ENCODE results near the gene CIRBP.

The CIRBP gene

DNA sequence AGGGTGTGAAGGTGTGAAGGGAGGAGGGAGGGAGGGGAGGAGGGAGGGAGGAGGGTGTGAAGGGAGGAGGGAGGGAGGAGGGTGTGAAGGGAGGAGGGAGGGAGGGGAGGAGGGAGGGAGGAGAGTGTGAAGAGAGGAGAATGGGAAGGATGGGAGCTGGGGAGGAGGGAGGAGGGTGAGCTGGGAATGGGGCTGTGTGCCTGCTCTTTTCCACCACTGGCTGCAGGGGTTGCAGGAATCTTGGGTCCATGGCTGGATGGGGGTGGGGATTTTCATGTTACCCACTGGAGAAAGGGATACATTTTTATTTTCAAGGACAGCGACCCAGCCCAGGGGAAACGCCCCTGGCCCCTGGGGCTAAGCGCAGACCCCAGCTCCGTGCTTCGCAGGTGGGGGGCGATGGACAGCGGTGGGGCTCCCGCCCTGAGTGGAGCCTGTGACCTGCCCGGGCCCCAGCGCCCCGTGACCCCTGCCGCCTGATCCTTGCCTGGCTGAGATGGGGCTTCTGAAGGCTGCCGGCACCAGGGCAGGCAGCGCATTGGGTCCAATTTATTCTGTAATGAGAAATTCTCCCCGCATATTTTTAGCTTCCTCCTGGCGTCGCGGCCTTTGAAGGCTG lies 13.6 kb downstream of the CIRBP start:
- no peak for DNase-seq

DNA sequence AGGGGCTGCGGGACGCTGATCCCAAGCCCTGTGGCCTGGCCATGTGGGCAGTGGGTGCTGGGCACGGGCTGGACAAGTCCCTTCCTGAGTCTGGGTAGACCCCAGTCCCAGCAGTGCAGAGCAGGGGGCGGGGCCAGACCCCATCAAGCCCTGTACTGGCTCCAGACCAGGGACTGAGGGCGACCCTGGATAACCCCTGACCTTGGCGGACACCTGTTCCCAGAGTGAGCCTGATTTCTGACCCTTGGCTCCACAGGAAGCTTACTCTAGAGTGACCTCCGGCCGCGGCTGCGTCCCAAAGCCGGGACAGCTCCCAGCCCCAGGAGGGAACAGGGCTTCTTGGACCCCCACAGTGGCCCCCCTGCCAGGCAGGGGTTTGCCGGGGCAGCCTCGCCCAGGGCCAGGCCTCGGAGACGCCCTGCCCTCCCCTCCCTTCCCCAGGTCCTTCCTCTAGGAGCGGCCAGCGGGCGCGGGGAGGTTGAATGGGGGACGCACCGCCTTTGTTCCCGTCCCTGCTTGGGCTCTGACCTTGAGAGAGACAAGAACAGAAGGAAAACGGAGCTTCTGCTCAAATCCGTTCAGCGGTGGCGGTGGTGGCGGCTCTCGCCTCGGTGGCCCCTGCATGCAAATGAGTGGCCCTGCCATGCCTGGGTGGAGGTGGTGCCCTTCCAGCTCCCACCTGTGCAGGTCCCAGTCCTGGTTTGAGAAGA lies 14.2 kb downstream of the CIRBP start:
- DNase-seq, result no peak

DNA sequence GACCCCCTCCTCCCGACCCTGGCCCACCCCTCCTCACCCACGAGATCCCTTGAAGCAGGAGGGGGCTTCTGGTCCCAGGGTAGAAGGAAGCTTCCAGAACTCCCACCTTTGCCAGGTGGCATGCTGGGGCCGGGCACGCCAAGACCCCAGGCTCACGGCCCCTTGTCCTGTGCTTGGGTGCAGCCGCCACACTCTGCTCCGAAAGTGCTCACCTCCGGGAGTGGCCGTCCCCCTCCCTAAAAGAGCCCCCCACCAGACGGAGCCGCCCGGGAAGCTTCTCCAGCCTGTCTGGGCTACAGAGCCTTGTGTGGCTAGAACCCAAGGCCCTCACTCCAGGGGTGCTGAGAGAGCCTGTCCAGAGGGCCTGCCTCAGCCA lies 14.8 kb downstream of the CIRBP start:
- DNase-seq, result no peak

DNA sequence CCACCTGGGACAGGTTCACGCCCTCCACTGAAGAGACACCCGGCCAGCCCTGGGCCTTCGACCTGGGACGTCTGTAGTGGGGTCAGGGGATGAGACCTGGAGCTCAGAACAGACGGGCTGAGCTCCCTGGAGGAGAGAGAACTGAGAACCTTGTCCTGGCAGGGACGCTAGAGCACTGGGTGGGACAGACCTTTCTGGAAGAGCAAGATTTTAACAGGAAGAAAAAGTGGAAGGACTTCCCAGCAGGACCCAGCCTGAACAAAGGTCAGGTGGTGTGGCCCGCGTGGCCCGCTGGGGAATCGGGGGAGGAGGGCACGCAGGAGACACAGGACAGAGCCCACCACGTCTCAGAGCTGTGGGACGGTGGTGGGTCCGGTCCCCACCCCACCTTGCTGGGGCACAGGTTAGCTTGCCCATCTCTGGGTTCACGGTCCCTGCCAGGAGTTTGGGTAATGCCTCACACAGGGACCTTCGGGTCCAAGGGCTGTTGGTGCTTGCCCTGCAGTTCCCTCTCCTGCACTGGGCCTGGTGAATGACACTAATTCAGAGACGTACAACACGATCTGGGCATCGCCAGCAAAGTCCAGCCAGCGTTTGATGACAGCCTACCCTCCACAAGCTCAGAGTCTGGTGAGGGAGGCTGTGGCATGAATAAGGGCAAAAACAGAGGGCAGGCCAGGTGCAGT lies 15.3 kb downstream of the CIRBP start:
- no peak for DNase-seq

- no peak for DNase-seq
These were observed 16.0 kb downstream of the CIRBP start for GRCh38 chr19:1284979-1285736.

- no peak for DNase-seq
These were observed 16.7 kb downstream of the CIRBP start, which contains the start of gene EFNA2 for GRCh38 chr19:1285737-1286360. Gene EFNA2 (plus strand): TSS chr19:1285873. CDS start chr19:1286169, 296 bp downstream.

- DNase-seq, result no peak
These were observed 17.6 kb downstream of the CIRBP start for GRCh38 chr19:1286487-1287353.

GRCh38 chr19:1287354-1288225 lies 18.5 kb downstream of the CIRBP start:
- DNase-seq, result no peak

DNA sequence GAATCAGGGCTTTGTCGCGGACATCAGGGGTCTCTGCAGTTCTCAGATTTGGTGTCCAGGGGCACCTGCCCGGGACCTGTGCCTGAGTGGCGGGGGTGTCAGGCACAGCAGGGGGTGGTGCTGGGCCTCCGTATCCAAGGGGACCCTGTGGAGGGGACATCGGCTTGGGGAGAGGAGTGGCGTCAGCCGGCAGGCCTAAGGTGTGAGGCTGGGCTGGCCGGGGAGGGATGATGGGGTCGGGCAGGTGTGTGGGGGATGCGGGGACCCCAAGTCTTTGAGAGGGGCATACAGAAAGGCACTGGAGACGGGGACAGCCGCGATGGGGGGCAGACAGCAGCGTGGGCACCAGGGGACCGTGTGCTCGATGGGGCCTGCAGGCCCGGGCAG lies 19.1 kb downstream of the CIRBP start:
- DNase-seq, result no peak

- no peak for DNase-seq
These were observed 19.9 kb downstream of the CIRBP start for GRCh38 chr19:1288833-1289685.

DNA sequence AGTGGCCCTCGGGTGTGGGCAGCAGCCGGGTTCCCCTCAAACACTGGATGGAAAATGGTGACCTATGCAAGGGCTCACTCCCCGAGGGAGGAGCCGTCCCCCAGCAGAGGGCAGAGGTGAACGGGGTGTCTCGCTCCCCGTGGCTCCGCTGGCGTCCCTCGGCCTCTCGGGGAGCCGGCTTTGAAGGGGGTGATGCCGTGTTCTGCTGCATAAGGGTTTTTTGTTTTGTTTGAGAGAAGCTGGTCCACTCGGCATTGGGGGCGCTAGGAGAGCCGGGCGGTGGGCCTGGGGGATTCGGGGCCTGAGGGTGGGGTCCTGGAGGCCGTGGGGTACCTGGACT lies 20.5 kb downstream of the CIRBP start:
- DNase-seq, result no peak

DNA sequence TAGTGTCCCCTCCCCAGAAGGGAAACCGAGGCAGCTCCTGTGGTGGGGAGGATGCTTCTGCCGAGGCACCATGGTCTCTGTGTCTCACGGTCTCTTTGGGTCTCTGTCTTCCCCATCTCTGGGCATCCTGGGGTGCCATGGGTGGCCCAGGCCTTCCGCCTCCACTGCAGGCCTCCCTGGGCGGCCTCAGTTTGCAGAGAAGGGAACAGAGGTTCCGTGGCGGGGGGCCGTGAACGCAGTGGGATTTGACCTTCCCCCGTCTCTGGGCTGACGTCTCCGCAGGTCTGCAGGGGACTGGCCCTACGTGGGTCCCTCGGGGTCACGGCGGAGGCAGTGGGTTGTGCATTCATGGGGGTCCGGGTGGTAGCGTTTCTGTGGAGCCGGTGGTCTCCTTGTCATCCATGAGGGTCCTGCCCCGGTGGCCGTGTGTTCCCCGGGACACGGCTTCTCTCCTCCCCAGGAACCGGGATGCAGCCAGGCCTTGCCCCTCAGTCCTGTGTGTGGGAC lies 21.1 kb downstream of the CIRBP start:
- DNase-seq, result no peak

DNA sequence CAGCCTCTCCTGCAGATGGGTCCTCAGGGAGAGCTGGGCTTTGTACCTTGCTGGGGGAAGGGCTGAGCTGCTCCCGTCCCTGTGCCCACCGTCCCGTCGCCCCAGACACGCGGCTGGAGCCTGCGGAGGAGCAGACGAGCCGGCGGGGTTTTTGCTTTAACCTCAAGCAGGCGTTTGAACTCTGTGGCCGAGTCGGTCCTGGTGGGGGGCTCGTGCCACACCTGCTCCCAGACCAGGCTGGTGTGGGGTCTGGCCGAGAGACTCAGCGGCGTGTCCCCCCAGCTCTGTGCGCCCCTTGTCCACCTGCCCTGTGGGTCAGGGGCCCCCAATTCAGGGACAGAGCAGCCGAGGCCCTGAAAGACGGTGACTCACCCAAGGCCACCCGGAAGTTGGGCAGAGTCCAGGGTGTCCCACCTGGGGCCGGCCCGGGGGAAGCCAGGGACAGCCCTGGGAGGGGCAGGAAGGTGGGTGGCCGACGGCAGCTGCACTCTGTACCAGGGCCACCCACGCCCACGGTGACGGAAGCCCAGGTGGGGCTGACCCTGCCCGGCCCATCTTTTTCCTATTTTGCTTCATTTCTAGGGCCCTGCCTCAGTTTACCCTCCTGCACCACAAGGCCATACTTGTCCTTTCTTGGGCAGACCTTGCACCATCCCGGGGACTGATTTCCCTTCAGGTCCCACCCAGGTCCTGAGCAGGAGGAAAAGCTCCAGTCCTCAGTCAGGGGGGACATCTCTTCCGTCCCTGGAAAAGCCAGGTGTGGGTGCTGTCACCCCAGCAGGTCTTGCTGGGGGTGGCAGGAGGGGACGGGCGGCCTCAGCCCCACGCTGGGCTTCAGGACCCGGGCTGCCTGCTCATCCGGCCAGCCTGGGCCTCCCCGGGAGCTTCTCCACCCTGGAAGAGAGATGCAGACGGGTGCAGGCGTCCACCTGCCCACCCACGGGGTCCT lies 21.8 kb downstream of the CIRBP start:
- no peak for DNase-seq

DNA sequence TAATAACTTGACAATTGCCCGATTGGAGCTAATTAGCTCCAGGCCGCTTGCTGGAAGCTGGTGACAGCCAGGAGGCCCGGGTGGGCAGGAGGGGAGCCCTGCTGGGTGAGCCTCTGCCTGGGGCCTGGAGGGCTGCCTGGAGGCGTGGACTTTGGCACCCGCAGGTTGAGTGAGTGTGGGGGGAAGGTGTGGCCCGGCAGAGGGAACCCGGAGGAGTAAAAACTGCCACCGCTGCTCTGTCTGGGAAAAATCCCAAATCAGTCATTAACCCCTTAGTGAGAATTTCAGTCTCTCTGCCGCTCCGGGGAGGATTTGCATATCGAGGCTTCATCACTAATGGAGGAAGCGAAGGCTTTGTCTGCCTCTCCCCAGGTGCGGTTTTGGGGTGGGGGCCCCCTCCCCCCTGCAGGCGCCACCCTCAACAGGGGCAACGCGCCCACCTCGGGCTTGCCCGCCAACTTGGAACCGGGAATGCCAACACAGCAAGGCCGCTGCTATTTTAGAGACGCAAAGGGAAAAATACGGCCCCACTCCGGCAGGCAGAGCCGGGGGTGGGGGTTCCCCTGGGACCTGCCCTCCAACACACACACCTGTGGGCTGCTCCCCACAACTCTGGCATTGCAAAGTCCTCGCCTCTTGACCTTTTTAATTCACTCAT lies 22.8 kb downstream of the CIRBP start:
- DNase-seq, result no peak

GRCh38 chr19:1292419-1293151 lies 23.5 kb downstream of the CIRBP start:
- DNase-seq, result no peak

GRCh38 chr19:1293782-1294604 lies 24.9 kb downstream of the CIRBP start:
- no peak for DNase-seq

All from NCI-H2029 treated with DMSO at 0.1 percent for 48 hours (cell line).